K562 (cell line): Measurements from ENCODE around the gene RNF166. TPM values are rescaled to one million over a fixed set of nuclear protein-coding genes. Genes with fewer than 3 reads are reported as not detected.

ENCODE experiments used
- CREM ChIP-seq: IDR thresholded peaks from 2 replicates; pipeline ENCODE4 v1.6.1; 2014; ENCODE audit warnings: antibody characterized with exemption, low read depth
- FOXP1 ChIP-seq: sonication (generic); formaldehyde crosslinking; IDR thresholded peaks from 2 replicates; pipeline ENCODE4 v1.8.0; 2022; ENCODE audit warnings: mild to moderate bottlenecking, missing genetic modification reagents
- ILK ChIP-seq: fragments of 450-650 bp; IDR thresholded peaks from 2 replicates; pipeline ENCODE4 v1.6.1; 2016; ENCODE audit warnings: missing genetic modification characterization, low read depth, mild to moderate bottlenecking, missing compliant biosample characterization, moderate library complexity, borderline replicate concordance
- JUND ChIP-seq, 2 experiments: IDR thresholded peaks; 2 replicates in 1 of 2; 3 replicates in 1 of 2; pipeline ENCODE4 v1.6.1; 2011; ENCODE audit warnings: borderline replicate concordance in 2 of 2, low read depth in 2 of 2, low read length in 2 of 2, improper control_type of control experiment in 1 of 2, missing biosample characterization in 1 of 2, missing genetic modification characterization in 1 of 2, missing genetic modification reagents in 1 of 2
- KDM4B ChIP-seq, 2 experiments: fragments of 450-650 bp in 1 of 2; sonication (generic) in 1 of 2; IDR thresholded peaks; 2 replicates each; pipeline ENCODE4 v1.6.1; 2016 to 2017; ENCODE audit warnings: borderline replicate concordance in 2 of 2, antibody characterized with exemption in 1 of 2, low read depth in 1 of 2, mild to moderate bottlenecking in 1 of 2
- MAZ ChIP-seq, 2 experiments: fragments of 450-650 bp in 1 of 2; sonication (generic) in 1 of 2; formaldehyde crosslinking; IDR thresholded peaks in 1 of 2; conservative IDR thresholded peaks in 1 of 2; 2 replicates each; pipeline versions ENCODE4 v1.4.0 to v1.5.0; 2020; ENCODE audit warnings: mild to moderate bottlenecking in 1 of 2, missing genetic modification reagents in 1 of 2
- MTA3 ChIP-seq: fragments of 450-650 bp; formaldehyde crosslinking; IDR thresholded peaks from 2 replicates; pipeline ENCODE4 v1.6.1; 2017; ENCODE audit warnings: mild to moderate bottlenecking, borderline replicate concordance
- RB1 ChIP-seq: fragments of 450-650 bp; IDR thresholded peaks from 2 replicates; pipeline ENCODE4 v1.6.1; 2017; ENCODE audit warnings: low read depth, mild to moderate bottlenecking
- SRSF9 ChIP-seq: fragments of 200-400 bp; formaldehyde crosslinking; IDR thresholded peaks from 2 replicates; pipeline ENCODE4 v1.6.1; 2017; ENCODE audit warnings: low read depth, low read length, borderline replicate concordance
- TBL1XR1 ChIP-seq, 2 experiments: IDR thresholded peaks; 2 replicates each; pipeline ENCODE4 v1.6.1; 2012; ENCODE audit warnings: improper control_type of control experiment in 2 of 2, low read length in 2 of 2, mild to moderate bottlenecking in 1 of 2
- TEAD2 ChIP-seq: fragments of 450-650 bp; IDR thresholded peaks from 2 replicates; pipeline ENCODE4 v1.6.1; 2016; ENCODE audit warnings: missing genetic modification characterization, control low read depth, missing compliant biosample characterization
- ZNF263 ChIP-seq: sonication (generic); formaldehyde crosslinking; IDR thresholded peaks from 2 replicates; pipeline ENCODE4 v1.8.0; 2022; ENCODE audit warnings: mild to moderate bottlenecking, missing genetic modification reagents, borderline replicate concordance
- polyA plus RNA-seq, 8 experiments: library from polyadenylated mRNA; depleted of rRNA in 4 of 8; stranded (reverse) in 5 of 8; unstranded in 3 of 8; fragments of >200 nt; fragmentation: Nextera tagmentation in 2 of 8; fragmentation: Illumina TruSeq in 1 of 8; extraction: Ambion mirVana in 2 of 8; extraction: Trizol in 1 of 8; gene quantifications; 2 replicates each; pipeline versions ENCODE4 v1.2.1 to v1.2.3, GENCODE V29; 2011 to 2014; ENCODE audit warnings: inconsistent platforms in 1 of 8, missing spikeins in 1 of 8
- total RNA-seq, 7 experiments: library from RNA; depleted of rRNA in 6 of 7; stranded (reverse); fragments of >200 nt in 6 of 7; fragmentation: Illumina TruSeq in 2 of 7; extraction: Trizol in 2 of 7; gene quantifications; 2 replicates each; pipeline versions ENCODE4 v1.2.1 to v1.2.3, GENCODE V29; 2011 to 2021; ENCODE audit warnings: low replicate concordance in 1 of 7
- TF ChIP-seq, protein P1 (sequence below): sonication (generic); formaldehyde crosslinking; IDR thresholded peaks from 2 replicates; pipeline ENCODE4 v1.8.1; 2022; ENCODE audit warnings: missing genetic modification reagents
- TF ChIP-seq, protein P2 (sequence below): fragments of 200-800 bp; sonication (Bioruptor generic); IDR thresholded peaks from 2 replicates; pipeline ENCODE4 v1.6.1; 2017; ENCODE audit warnings: missing genetic modification characterization, missing compliant biosample characterization
- TF ChIP-seq, protein P3 (sequence below): conservative IDR thresholded peaks from 2 replicates; pipeline ENCODE4 v1.6.1; 2011; ENCODE audit warnings: low read depth, mild to moderate bottlenecking, low read length; ENCODE audit not compliant: control insufficient read depth
- TF ChIP-seq, protein P4 (sequence below): fragments of 450-650 bp; formaldehyde crosslinking; IDR thresholded peaks from 2 replicates; pipeline ENCODE4 v1.4.0; 2020; ENCODE audit warnings: mild to moderate bottlenecking, moderate library complexity
- TF ChIP-seq, protein P5 (sequence below), 2 experiments: IDR thresholded peaks; 2 replicates each; pipeline ENCODE4 v1.6.1; 2011; ENCODE audit warnings: borderline replicate concordance in 1 of 2, control low read depth in 1 of 2, low read depth in 1 of 2, low read length in 1 of 2, mild to moderate bottlenecking in 1 of 2, mixed read lengths in 1 of 2, moderate library complexity in 1 of 2; ENCODE audit not compliant: insufficient read depth in 1 of 2, insufficient read length in 1 of 2, poor library complexity in 1 of 2, severe bottlenecking in 1 of 2; ENCODE audit errors: extremely low read depth in 1 of 2

RNF166 gene
- total and polyA plus RNA-seq, 9 of the 15 experiments (the other 6 are each of a cell fraction or from before 2014, with no cell fraction given): 0.56 to 60.3 (median 19.5) TPM

DNA sequence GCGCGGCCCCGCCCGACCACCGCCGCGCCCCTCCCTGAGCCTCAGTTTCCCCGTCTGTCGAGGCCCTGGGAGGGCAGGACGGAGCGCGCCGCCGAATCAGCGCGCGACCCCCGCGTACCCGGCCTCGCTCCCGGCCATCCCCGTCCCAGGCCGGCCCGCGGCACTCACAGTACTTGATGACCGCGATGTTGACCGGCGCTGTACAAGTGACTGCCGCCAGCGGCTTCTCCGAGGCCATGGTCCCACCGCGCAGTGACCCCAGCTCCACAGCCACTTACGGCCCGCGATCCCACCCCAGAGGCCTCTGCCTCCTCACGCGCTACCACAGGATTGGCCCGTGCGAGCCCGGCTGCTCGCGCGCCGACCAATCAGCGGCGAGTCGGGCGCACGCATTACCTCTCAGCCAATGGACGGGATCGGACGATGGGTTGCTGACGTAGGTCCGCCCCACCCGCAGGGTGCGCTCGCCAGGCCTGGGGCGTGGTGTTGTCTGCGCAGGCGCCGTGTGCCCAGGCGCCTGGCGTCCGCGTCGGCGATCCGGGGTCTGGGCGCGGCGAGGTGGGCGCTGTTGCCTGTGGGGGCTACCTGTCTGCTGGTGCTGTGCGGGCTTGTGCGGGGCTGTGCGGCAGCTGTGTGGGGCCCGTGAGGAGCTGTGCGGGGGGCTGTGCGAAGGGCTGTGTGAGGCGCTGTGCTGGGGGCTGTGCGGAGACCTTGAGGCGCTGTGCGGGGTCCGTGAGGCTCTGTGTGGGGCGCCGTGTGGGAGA lies 43.2 kb downstream of the RNF166 start, which contains the start of gene MVD (continued):
- TF ChIP-seq, protein P1, sequence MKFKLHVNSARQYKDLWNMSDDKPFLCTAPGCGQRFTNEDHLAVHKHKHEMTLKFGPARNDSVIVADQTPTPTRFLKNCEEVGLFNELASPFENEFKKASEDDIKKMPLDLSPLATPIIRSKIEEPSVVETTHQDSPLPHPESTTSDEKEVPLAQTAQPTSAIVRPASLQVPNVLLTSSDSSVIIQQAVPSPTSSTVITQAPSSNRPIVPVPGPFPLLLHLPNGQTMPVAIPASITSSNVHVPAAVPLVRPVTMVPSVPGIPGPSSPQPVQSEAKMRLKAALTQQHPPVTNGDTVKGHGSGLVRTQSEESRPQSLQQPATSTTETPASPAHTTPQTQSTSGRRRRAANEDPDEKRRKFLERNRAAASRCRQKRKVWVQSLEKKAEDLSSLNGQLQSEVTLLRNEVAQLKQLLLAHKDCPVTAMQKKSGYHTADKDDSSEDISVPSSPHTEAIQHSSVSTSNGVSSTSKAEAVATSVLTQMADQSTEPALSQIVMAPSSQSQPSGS: no peak
- no peak for TF ChIP-seq SRSF9
- no peak for TF ChIP-seq ILK (tag)
- TF ChIP-seq, protein P2, sequence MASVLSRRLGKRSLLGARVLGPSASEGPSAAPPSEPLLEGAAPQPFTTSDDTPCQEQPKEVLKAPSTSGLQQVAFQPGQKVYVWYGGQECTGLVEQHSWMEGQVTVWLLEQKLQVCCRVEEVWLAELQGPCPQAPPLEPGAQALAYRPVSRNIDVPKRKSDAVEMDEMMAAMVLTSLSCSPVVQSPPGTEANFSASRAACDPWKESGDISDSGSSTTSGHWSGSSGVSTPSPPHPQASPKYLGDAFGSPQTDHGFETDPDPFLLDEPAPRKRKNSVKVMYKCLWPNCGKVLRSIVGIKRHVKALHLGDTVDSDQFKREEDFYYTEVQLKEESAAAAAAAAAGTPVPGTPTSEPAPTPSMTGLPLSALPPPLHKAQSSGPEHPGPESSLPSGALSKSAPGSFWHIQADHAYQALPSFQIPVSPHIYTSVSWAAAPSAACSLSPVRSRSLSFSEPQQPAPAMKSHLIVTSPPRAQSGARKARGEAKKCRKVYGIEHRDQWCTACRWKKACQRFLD (CRISPR knock-in tag): no peak
- TF ChIP-seq ZNF263 (CRISPR knock-in tag): no peak
- peak; percentile 99 for TF ChIP-seq CREM
- TF ChIP-seq RB1: peak; percentile 40
- TF ChIP-seq, protein P3, sequence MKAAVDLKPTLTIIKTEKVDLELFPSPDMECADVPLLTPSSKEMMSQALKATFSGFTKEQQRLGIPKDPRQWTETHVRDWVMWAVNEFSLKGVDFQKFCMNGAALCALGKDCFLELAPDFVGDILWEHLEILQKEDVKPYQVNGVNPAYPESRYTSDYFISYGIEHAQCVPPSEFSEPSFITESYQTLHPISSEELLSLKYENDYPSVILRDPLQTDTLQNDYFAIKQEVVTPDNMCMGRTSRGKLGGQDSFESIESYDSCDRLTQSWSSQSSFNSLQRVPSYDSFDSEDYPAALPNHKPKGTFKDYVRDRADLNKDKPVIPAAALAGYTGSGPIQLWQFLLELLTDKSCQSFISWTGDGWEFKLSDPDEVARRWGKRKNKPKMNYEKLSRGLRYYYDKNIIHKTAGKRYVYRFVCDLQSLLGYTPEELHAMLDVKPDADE: peak; percentile 58
- TF ChIP-seq FOXP1 (CRISPR knock-in tag): peak; percentile 20; the same call in 1 of the 2 replicates
- TF ChIP-seq MTA3: peak; percentile 85; the same call in 1 of the 2 replicates
- TF ChIP-seq, protein P4, sequence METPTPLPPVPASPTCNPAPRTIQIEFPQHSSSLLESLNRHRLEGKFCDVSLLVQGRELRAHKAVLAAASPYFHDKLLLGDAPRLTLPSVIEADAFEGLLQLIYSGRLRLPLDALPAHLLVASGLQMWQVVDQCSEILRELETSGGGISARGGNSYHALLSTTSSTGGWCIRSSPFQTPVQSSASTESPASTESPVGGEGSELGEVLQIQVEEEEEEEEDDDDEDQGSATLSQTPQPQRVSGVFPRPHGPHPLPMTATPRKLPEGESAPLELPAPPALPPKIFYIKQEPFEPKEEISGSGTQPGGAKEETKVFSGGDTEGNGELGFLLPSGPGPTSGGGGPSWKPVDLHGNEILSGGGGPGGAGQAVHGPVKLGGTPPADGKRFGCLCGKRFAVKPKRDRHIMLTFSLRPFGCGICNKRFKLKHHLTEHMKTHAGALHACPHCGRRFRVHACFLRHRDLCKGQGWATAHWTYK: peak; percentile 35
- peak in 1 of 2 experiments; percentile 84 for TF ChIP-seq MAZ (CRISPR knock-in tag; conservative IDR thresholded peaks at IDR 0.05 in 1 of 2, IDR thresholded peaks at IDR 0.05 in 1 of 2)
- TF ChIP-seq, protein P5, sequence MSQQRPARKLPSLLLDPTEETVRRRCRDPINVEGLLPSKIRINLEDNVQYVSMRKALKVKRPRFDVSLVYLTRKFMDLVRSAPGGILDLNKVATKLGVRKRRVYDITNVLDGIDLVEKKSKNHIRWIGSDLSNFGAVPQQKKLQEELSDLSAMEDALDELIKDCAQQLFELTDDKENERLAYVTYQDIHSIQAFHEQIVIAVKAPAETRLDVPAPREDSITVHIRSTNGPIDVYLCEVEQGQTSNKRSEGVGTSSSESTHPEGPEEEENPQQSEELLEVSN (IDR thresholded peaks at IDR 0.05; ENCODE audit: borderline replicate concordance in 1 of 2, extremely low read depth in 1 of 2, insufficient read depth in 1 of 2, insufficient read length in 1 of 2, low read depth in 1 of 2, low read length in 1 of 2, poor library complexity in 1 of 2, severe bottlenecking in 1 of 2): peak; percentile 57 to 81
- TF ChIP-seq KDM4B (IDR thresholded peaks at IDR 0.05; ENCODE audit: borderline replicate concordance in 2 of 2, low read depth in 1 of 2): peak in 1 of 2 experiments; percentile 77; a peak in 1 of 4 replicates
- TF ChIP-seq JUND (IDR thresholded peaks at IDR 0.05; ENCODE audit: borderline replicate concordance, low read depth, low read length): peak; percentile 67
- peak; percentile 42; the same call in 1 of the 3 replicates for TF ChIP-seq JUND (tag; IDR thresholded peaks at IDR 0.05; ENCODE audit: borderline replicate concordance, low read depth, low read length)
- TF ChIP-seq TBL1XR1 (IDR thresholded peaks at IDR 0.05; ENCODE audit: low read length in 2 of 2): 0 out of 4 replicates have a peak, but pooled peaks of 1 of the 2 experiments have one; percentile 10
- no peak for TF ChIP-seq TEAD2
